ENCODE data around the gene SELENOK. TPM values are rescaled to one million over a fixed set of nuclear protein-coding genes. Genes with fewer than 3 reads are reported as not detected.

The SELENOK gene
- total RNA-seq, 2 donors from 2014 or later = 47.0 to 47.1 TPM

- Mint-ChIP-seq H3K4me3 (no peak overlapping the region), H3K27ac (no peak overlapping the region), H3K27me3 (ENCODE audit: insufficient read depth) (no peaks in the 10 kb centered on the region), H3K36me3 (ENCODE audit: low read depth) (peaks cover 37% of the 10 kb centered on the region), H3K9me3 (no peaks in the 10 kb centered on the region), H3K4me1 (no peaks in the 10 kb centered on the region)
- peak; percentile 56 for TF ChIP-seq CTCF (conservative IDR thresholded peaks at IDR 0.05)
- Histone ChIP-seq H3K4me1 (ENCODE audit: control insufficient read depth, insufficient read depth, low read length) (no peaks in the 10 kb centered on the region), H3K9me3 (ENCODE audit: control insufficient read depth, low read length) (no peaks in the 10 kb centered on the region), H3K36me3 (ENCODE audit: control insufficient read depth, insufficient read depth, low read length) (peaks cover 34% of the 10 kb centered on the region), H3K4me3 (ENCODE audit: low read length) (no peak overlapping the region), H3K27ac (ENCODE audit: low read depth, low read length) (no peak overlapping the region), H3K27me3 (ENCODE audit: control insufficient read depth, insufficient read depth, low read length, poor library complexity, severe bottlenecking) (no peaks in the 10 kb centered on the region), H3K9ac (ENCODE audit: extremely low read depth, low read length, poor library complexity, severe bottlenecking) (no peak overlapping the region)
- DNase-seq = no peak
- WGBS, 2 experiments (ENCODE audit: insufficient coverage in 1 of 2, insufficient read length in 1 of 2) = 94% methylated on average over 3 to 7 of the region's 7 CpGs
These were observed 33.4 kb downstream of the SELENOK start for GRCh38 chr3:53858096-53858741.

- no peak for TF ChIP-seq CTCF (conservative IDR thresholded peaks at IDR 0.05)
- H3K4me3 Mint-ChIP-seq = no peak overlapping the region
- no peaks in the 10 kb centered on the region for H3K4me1 Mint-ChIP-seq
- H3K27ac Mint-ChIP-seq = no peak overlapping the region
- no peaks in the 10 kb centered on the region for H3K4me1 ChIP-seq (ENCODE audit: control insufficient read depth, insufficient read depth, low read length)
- H3K9me3 ChIP-seq (ENCODE audit: control insufficient read depth, low read length) = no peaks in the 10 kb centered on the region
- DNase-seq = no peak
- H3K27me3 Mint-ChIP-seq (ENCODE audit: insufficient read depth) = no peaks in the 10 kb centered on the region
- no peak overlapping the region for H3K9ac ChIP-seq (ENCODE audit: extremely low read depth, low read length, poor library complexity, severe bottlenecking)
- no peak overlapping the region for H3K27ac ChIP-seq (ENCODE audit: low read depth, low read length)
- peaks cover 27% of the 10 kb centered on the region for H3K36me3 ChIP-seq (ENCODE audit: control insufficient read depth, insufficient read depth, low read length)
- H3K9me3 Mint-ChIP-seq = no peaks in the 10 kb centered on the region
- H3K4me3 ChIP-seq (ENCODE audit: low read length) = no peak overlapping the region
- no peaks in the 10 kb centered on the region for H3K27me3 ChIP-seq (ENCODE audit: control insufficient read depth, insufficient read depth, low read length, poor library complexity, severe bottlenecking)
- peaks cover 28% of the 10 kb centered on the region for H3K36me3 Mint-ChIP-seq (ENCODE audit: low read depth)
- 95 to 96% methylated on average over 6 to 7 of the region's 7 CpGs for WGBS, 2 experiments (ENCODE audit: insufficient coverage in 1 of 2, insufficient read length in 1 of 2)
These were observed 34.7 kb downstream of the SELENOK start for GRCh38 chr3:53856964-53857363.

- H3K4me3 Mint-ChIP-seq = no peak overlapping the region
- Histone ChIP-seq H3K27ac (ENCODE audit: low read depth, low read length) (no peak overlapping the region), H3K27me3 (ENCODE audit: control insufficient read depth, insufficient read depth, low read length, poor library complexity, severe bottlenecking) (peaks cover 18% of the 10 kb centered on the region), H3K9me3 (ENCODE audit: control insufficient read depth, low read length) (no peaks in the 10 kb centered on the region), H3K4me1 (ENCODE audit: control insufficient read depth, insufficient read depth, low read length) (no peaks in the 10 kb centered on the region), H3K4me3 (ENCODE audit: low read length) (no peak overlapping the region), H3K36me3 (ENCODE audit: control insufficient read depth, insufficient read depth, low read length) (no peaks in the 10 kb centered on the region), H3K9ac (ENCODE audit: extremely low read depth, low read length, poor library complexity, severe bottlenecking) (no peak overlapping the region)
- H3K4me1 Mint-ChIP-seq = no peaks in the 10 kb centered on the region
- peaks cover 19% of the 10 kb centered on the region for H3K27me3 Mint-ChIP-seq (ENCODE audit: insufficient read depth)
- H3K27ac Mint-ChIP-seq = no peak overlapping the region
- H3K36me3 Mint-ChIP-seq (ENCODE audit: low read depth) = peaks cover 4% of the 10 kb centered on the region
- TF ChIP-seq CTCF (conservative IDR thresholded peaks at IDR 0.05) = no peak
- H3K9me3 Mint-ChIP-seq = no peaks in the 10 kb centered on the region
- 84 to 92% methylated on average over 3 to 5 of the region's 5 CpGs for WGBS, 2 experiments (ENCODE audit: insufficient coverage in 1 of 2, insufficient read length in 1 of 2)
- no peak for DNase-seq
These were observed 40.8 kb downstream of the SELENOK start for GRCh38 chr3:53850895-53851294.
